ENCODE data around the gene BCKDK. TPM values are rescaled to one million over a fixed set of nuclear protein-coding genes. Genes with fewer than 3 reads are reported as not detected.

The BCKDK gene
- total and polyA plus RNA-seq, 2 of the 8 experiments (the other 6 are each of a cell fraction or from before 2014, with no cell fraction given): 49.6 to 77.1 TPM

- no peak overlapping the region for H3K4me2 ChIP-seq (ENCODE audit: insufficient read depth in 1 of 2, low read depth in 2 of 2, low read length in 2 of 2)
- no peak for FAIRE-seq
- H3K23me2 ChIP-seq (ENCODE audit: low read depth, low read length): no peaks in the 10 kb centered on the region
- no peak overlapping the region for H3K9ac ChIP-seq (replicated peaks in 1 of 4; ENCODE audit: extremely low read depth in 1 of 4, low read depth in 3 of 4, low read length in 3 of 4)
- 76% methylated on average over 5 of the region's 5 CpGs; no CpG with 5 or more reads in 1 of the 2 experiments for WGBS, 2 experiments (ENCODE audit: extremely low coverage in 1 of 2, insufficient coverage in 1 of 2, insufficient read length in 1 of 2, insufficient replicate concordance in 2 of 2, low coverage in 1 of 2, low lambda C conversion rate in 2 of 2, missing lambda C conversion rate in 1 of 2)
- no peak for DNase-seq (ENCODE audit: low read depth in 1 of 2, low spot score in 2 of 2)
- no peaks in the 10 kb centered on the region for H3K4me1 ChIP-seq (replicated peaks in 1 of 4; ENCODE audit: control insufficient read depth in 3 of 4, insufficient read depth in 4 of 4, low read length in 3 of 4)
- no peak overlapping the region for H4K8ac ChIP-seq (ENCODE audit: extremely low read depth, insufficient read depth, low read length)
- H4K5ac ChIP-seq (ENCODE audit: insufficient read length, low read depth, low read length): no peak overlapping the region
- H3K79me2 ChIP-seq (ENCODE audit: control insufficient read depth in 1 of 2, insufficient read depth in 2 of 2, low read length in 2 of 2): peaks cover 0 to 6% of the 10 kb centered on the region in 2 experiments; a peak in 1 of 4 replicates
- H2BK20ac ChIP-seq (ENCODE audit: low read length): no peak overlapping the region
- CTCF ChIA-PET (ENCODE audit: partially characterized antibody): interaction anchor here (0.8 to 1.7 kb wide), 3 partner anchors 9 to 131 kb away, joined by 3 to 4 read pairs (median 3); no protein-coding TSS in a partner anchor
- H3K4me3 ChIP-seq (ENCODE audit: extremely low read depth in 1 of 4, insufficient read depth in 2 of 4, low read depth in 3 of 4, low read length in 4 of 4): no peak overlapping the region
- peaks cover 7 to 23% of the 10 kb centered on the region in 2 experiments for H4K20me1 ChIP-seq (replicated peaks in 1 of 2; ENCODE audit: control insufficient read depth in 1 of 2, insufficient read depth in 2 of 2, low read length in 2 of 2)
- H3K23ac ChIP-seq (ENCODE audit: insufficient read length): no peak overlapping the region
- no peak overlapping the region for H2AFZ ChIP-seq (ENCODE audit: low read length)
- H2BK15ac ChIP-seq (ENCODE audit: low read length): no peak overlapping the region
- H3K18ac ChIP-seq (ENCODE audit: extremely low read depth, low read length): no peak overlapping the region
- no peak overlapping the region for H2BK5ac ChIP-seq (ENCODE audit: low read depth, low read length)
- H2BK12ac ChIP-seq (ENCODE audit: low read depth, low read length): no peak overlapping the region
- no peaks in the 10 kb centered on the region for H3K9me3 ChIP-seq (ENCODE audit: insufficient read depth in 2 of 2, low read depth in 1 of 2, low read length in 1 of 2)
- H3K4ac ChIP-seq (replicated peaks; ENCODE audit: insufficient read length, low read depth, low read length): no peak overlapping the region
- no peaks in the 10 kb centered on the region for H3K27me3 ChIP-seq (replicated peaks in 1 of 4; ENCODE audit: control insufficient read depth in 3 of 4, extremely low read depth in 1 of 4, insufficient read depth in 3 of 4, low read length in 3 of 4)
- no peak overlapping the region for H3K56ac ChIP-seq (replicated peaks; ENCODE audit: insufficient read length, low read depth, low read length)
- H3K79me1 ChIP-seq (ENCODE audit: low read depth, low read length): peaks cover 6% of the 10 kb centered on the region
- peaks cover 0 to 27% (median 11%) of the 10 kb centered on the region in 4 experiments; a peak in 6 of 8 replicates for H3K36me3 ChIP-seq (ENCODE audit: control insufficient read depth in 2 of 4, insufficient read depth in 4 of 4, low read length in 3 of 4)
- POLR2A ChIA-PET (ENCODE audit: partially characterized antibody): interaction anchor here (0.8 to 4.7 kb wide), 5 partner anchors 9 to 119 kb away, joined by 3 to 34 read pairs (median 5); partner anchors contain the start of genes ZNF646 and ZNF668
- H2AK5ac ChIP-seq (ENCODE audit: low read depth, low read length): no peak overlapping the region
- H2BK120ac ChIP-seq (replicated peaks; ENCODE audit: low read depth, low read length): no peak overlapping the region
- no peak overlapping the region for H3K14ac ChIP-seq (ENCODE audit: insufficient read length)
- H4K91ac ChIP-seq (replicated peaks; ENCODE audit: insufficient read length, low read length): no peak overlapping the region
- H3K27ac ChIP-seq (ENCODE audit: low read depth, low read length): no peak overlapping the region
- TF ChIP-seq NRF1 (IDR thresholded peaks at IDR 0.05; ENCODE audit: low read depth, low read length) (no peak), CREB1 (IDR thresholded peaks at IDR 0.05) (no peak), KDM5A (IDR thresholded peaks at IDR 0.05; ENCODE audit: low read length) (no peak), SUZ12 (IDR thresholded peaks at IDR 0.05; ENCODE audit: low read length) (no peak), JUND (IDR thresholded peaks at IDR 0.05; ENCODE audit: low read length) (no peak), SIRT6 (IDR thresholded peaks at IDR 0.05; ENCODE audit: low read length) (no peak), SIX5 (IDR thresholded peaks at IDR 0.05; ENCODE audit: low read depth, low read length) (no peak), ZNF274 (IDR thresholded peaks at IDR 0.05; ENCODE audit: borderline replicate concordance, extremely low read depth, low read length) (no peak), TBP (IDR thresholded peaks at IDR 0.05; ENCODE audit: low read depth, low read length) (no peak), ATF2 (IDR thresholded peaks at IDR 0.05; ENCODE audit: low read length) (no peak), JUN (IDR thresholded peaks at IDR 0.05; ENCODE audit: low read depth, low read length) (no peak), CEBPB (IDR thresholded peaks at IDR 0.05; ENCODE audit: low read depth, low read length) (no peak), SRF (IDR thresholded peaks at IDR 0.05; ENCODE audit: low read depth, low read length) (no peak), SAP30 (IDR thresholded peaks at IDR 0.05; ENCODE audit: insufficient read depth, insufficient replicate concordance, low read length) (no peak)
Measured at GRCh38 chr16:31083556-31083955, 24.6 kb upstream of the BCKDK start.
